ENCODE data around the gene MTPN.

DNA sequence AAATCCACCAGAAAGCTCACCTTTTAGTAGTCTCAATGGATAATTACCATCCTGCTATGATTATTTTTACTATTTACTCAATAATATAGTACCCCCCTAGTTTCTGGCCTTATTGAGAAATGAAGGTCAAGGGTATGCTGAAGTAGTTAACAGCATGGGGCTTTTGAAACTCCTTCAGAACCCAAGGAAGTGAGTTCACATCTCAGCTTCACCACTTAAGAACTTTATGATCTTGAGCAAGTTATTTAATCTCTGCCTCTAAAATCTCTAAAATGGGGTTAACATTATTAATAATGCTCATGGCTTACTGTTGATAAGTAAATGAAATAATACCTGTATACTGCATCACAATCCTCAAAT lies 5.8 kb downstream of the MTPN start:
- TF ChIP-seq, protein P1, sequence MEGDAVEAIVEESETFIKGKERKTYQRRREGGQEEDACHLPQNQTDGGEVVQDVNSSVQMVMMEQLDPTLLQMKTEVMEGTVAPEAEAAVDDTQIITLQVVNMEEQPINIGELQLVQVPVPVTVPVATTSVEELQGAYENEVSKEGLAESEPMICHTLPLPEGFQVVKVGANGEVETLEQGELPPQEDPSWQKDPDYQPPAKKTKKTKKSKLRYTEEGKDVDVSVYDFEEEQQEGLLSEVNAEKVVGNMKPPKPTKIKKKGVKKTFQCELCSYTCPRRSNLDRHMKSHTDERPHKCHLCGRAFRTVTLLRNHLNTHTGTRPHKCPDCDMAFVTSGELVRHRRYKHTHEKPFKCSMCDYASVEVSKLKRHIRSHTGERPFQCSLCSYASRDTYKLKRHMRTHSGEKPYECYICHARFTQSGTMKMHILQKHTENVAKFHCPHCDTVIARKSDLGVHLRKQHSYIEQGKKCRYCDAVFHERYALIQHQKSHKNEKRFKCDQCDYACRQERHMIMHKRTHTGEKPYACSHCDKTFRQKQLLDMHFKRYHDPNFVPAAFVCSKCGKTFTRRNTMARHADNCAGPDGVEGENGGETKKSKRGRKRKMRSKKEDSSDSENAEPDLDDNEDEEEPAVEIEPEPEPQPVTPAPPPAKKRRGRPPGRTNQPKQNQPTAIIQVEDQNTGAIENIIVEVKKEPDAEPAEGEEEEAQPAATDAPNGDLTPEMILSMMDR (IDR thresholded peaks at IDR 0.05; ENCODE audit: low read depth, low read length), result no peak
- no peak for TF ChIP-seq EZH2phosphoT487 (IDR thresholded peaks at IDR 0.05; ENCODE audit: low read depth)

Measured in OCI-LY3 (cell line).